HG03108 (cell line): ENCODE results near the gene ADRA2B.

Experiments
- ATAC-seq: cut with Tn5 transposase; IDR thresholded peaks from one replicate; pipeline ENCODE4 v1.9.1; 2021; ENCODE audit warnings: moderate library complexity; ENCODE audit not compliant: unreplicated experiment

The ADRA2B gene

GRCh38 chr2:96119389-96119751 is 3.0 kb upstream of the ADRA2B start:
- ATAC-seq: no peak

GRCh38 chr2:96118698-96119388 is 2.5 kb upstream of the ADRA2B start:
- ATAC-seq: no peak

GRCh38 chr2:96117701-96118588 is 1.6 kb upstream of the ADRA2B start:
- ATAC-seq: no peak

GRCh38 chr2:96116879-96117533 is 635 bp upstream of the ADRA2B start:
- ATAC-seq: peak; percentile 60

GRCh38 chr2:96115631-96116423 is 544 bp downstream of the ADRA2B start:
- no peak for ATAC-seq

GRCh38 chr2:96114903-96115581 is 1.3 kb downstream of the ADRA2B start:
- no peak for ATAC-seq

GRCh38 chr2:96114546-96114902 is 1.8 kb downstream of the ADRA2B start:
- ATAC-seq: no peak

- ATAC-seq: no peak
Measured at GRCh38 chr2:96113951-96114350, 2.4 kb downstream of the ADRA2B start.

- ATAC-seq: no peak
Measured at GRCh38 chr2:96113367-96113677, 3.0 kb downstream of the ADRA2B start.

GRCh38 chr2:96112501-96113366 is 3.6 kb downstream of the ADRA2B start:
- no peak for ATAC-seq

- ATAC-seq: no peak
Measured at GRCh38 chr2:96111823-96112500, 4.4 kb downstream of the ADRA2B start.

- ATAC-seq: no peak
Measured at GRCh38 chr2:96111257-96111640, 5.1 kb downstream of the ADRA2B start.

- no peak for ATAC-seq
Measured at GRCh38 chr2:96110621-96111256, 5.6 kb downstream of the ADRA2B start.

GRCh38 chr2:96109931-96110511 is 6.3 kb downstream of the ADRA2B start:
- ATAC-seq: no peak

GRCh38 chr2:96109361-96109680 is 7.0 kb downstream of the ADRA2B start:
- no peak for ATAC-seq

GRCh38 chr2:96108541-96109360 is 7.6 kb downstream of the ADRA2B start:
- no peak for ATAC-seq

GRCh38 chr2:96108151-96108540 is 8.2 kb downstream of the ADRA2B start:
- no peak for ATAC-seq

- no peak for ATAC-seq
Measured at GRCh38 chr2:96107708-96108065, 8.7 kb downstream of the ADRA2B start.
